ENCODE data around the gene KLHL6.
"Not testable (repeated sequence)": the region's sequence is repeated elsewhere in the genome, so short reads cannot be mapped to it uniquely, and the experiment has no call there.

Gene KLHL6

DNA sequence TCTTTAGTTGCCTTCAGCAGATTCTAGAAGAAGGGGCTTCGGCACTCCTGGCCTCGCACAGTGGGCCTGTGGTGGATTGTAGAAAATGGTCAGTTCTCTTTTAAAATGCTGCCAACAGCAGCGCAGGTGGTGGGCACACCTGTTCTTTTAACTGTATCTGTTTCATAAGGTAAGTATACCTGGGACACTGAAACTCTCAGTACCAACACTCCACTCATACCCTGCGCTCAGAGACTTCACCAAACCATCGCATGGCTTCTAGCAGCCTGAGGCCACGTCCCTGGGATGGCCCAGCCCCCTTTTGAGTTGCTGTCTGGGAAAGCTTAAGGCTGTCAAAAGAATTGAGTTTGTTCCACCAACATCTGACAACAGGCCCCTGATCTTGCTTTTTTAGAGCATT is 70.4 kb downstream of the KLHL6 start:
- DNase-seq (ENCODE audit: low read depth in 2 of 2), result no peak

GRCh38 chr3:183484431-183485075 is 71.0 kb downstream of the KLHL6 start:
- no peak for DNase-seq (ENCODE audit: low read depth in 2 of 2)

DNA sequence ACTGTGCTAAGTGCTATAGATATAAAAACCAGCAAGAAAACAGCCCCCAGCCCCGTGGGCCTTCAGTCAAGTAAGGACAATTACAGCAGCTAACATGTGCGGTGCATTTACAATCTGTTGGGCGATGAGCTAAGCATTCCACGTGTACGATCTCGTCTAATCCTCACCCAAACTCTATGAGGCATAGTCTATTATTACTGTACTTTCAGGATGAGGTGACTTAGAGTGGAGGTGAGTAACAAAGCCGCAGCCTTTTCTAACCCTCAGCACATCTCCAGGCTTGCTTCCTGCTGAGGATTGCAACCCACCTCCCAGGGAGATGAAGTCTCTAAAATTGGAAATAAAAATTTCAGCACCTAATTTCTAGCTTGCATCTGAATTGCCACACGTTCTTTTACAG is 73.9 kb downstream of the KLHL6 start:
- no peak for DNase-seq (ENCODE audit: low read depth in 2 of 2)

GRCh38 chr3:183478501-183478900 is 77.0 kb downstream of the KLHL6 start:
- DNase-seq (ENCODE audit: low read depth in 2 of 2), result no peak

DNA sequence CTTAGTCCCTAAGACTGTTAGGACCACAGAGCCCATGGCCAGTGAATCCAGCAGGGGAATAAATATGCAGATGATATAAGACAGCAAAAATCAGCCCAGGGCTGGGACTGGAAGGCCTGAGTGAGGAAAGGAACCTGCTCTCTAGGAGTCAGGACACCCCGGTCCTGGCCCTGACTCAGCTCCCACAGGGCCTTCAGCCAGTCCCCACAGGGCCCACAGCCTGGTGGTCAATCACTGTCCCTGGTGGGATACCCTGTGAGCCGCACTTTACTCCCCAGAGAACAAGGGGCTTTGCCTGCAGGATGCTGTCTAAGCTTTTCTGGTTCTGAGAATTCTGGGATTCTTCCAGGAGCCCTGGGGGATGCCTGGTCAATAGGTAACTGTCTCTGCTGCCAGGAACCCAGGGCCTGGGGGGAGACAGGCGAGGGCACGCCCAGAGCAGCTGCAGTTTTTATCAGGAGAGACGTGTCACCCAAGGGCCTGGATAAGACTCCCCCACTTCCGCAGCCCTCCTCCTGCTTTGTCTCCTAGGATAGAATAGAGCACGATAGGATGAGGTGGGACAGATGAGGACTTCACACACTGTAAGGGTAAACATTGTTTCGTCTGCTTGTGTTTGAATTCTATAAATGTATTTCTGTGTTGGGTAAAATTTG is 77.6 kb downstream of the KLHL6 start:
- no peak for DNase-seq (ENCODE audit: low read depth in 2 of 2)

- not testable (repeated sequence) for DNase-seq (ENCODE audit: low read depth in 2 of 2)
Observed at GRCh38 chr3:183475764-183476162, 79.7 kb downstream of the KLHL6 start.

- no peak for DNase-seq (ENCODE audit: low read depth in 2 of 2)
Observed at GRCh38 chr3:183475016-183475763, 80.3 kb downstream of the KLHL6 start.

GRCh38 chr3:183473969-183474368 is 81.5 kb downstream of the KLHL6 start:
- DNase-seq (ENCODE audit: low read depth in 2 of 2), result no peak

GRCh38 chr3:183472155-183472554 is 83.4 kb downstream of the KLHL6 start:
- no peak for DNase-seq (ENCODE audit: low read depth in 2 of 2)

GRCh38 chr3:183468424-183468823 is 87.1 kb downstream of the KLHL6 start:
- no peak for DNase-seq (ENCODE audit: low read depth in 2 of 2)

DNA sequence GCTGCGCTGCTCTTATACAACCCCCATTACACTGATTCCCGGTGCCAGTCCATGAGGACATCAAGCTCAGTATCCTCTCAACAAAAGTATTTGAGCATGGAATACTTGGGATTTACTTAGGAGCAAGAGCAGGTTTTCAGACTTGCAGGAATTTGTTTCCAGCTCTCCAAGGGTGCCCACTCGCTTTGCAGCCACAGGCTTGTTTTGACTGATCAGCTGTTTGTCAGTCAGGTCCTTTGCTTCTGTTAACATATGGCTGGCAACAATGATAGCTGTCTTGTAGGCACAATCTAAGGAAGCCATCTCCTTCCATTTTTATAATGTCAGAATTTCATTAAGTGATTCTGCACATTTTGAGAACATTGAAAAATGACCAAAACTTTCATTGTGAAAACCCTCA is 88.9 kb downstream of the KLHL6 start:
- DNase-seq (ENCODE audit: low read depth in 2 of 2), result no peak

DNA sequence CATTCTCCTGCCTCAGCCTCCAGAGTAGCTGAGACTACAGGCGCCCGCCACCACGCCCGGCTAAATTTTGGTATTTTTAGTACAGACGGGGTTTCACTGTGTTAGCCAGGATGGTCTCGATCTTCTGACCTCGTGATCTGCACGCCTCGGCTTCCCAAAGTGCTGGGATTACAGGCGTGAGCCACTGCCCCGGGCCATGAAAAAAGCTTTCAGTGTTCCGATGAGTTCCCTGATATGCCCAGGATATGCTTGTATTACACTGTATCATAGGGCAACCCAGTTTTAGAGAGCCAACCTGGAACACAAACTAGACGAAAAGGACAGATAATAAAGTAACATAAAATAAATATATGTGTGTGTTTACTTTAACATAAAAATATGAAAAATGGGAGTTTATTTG is 89.8 kb downstream of the KLHL6 start:
- not testable (repeated sequence) for DNase-seq (ENCODE audit: low read depth in 2 of 2)

GRCh38 chr3:183464480-183464879 is 91.0 kb downstream of the KLHL6 start:
- DNase-seq (ENCODE audit: low read depth in 2 of 2), result no peak

DNA sequence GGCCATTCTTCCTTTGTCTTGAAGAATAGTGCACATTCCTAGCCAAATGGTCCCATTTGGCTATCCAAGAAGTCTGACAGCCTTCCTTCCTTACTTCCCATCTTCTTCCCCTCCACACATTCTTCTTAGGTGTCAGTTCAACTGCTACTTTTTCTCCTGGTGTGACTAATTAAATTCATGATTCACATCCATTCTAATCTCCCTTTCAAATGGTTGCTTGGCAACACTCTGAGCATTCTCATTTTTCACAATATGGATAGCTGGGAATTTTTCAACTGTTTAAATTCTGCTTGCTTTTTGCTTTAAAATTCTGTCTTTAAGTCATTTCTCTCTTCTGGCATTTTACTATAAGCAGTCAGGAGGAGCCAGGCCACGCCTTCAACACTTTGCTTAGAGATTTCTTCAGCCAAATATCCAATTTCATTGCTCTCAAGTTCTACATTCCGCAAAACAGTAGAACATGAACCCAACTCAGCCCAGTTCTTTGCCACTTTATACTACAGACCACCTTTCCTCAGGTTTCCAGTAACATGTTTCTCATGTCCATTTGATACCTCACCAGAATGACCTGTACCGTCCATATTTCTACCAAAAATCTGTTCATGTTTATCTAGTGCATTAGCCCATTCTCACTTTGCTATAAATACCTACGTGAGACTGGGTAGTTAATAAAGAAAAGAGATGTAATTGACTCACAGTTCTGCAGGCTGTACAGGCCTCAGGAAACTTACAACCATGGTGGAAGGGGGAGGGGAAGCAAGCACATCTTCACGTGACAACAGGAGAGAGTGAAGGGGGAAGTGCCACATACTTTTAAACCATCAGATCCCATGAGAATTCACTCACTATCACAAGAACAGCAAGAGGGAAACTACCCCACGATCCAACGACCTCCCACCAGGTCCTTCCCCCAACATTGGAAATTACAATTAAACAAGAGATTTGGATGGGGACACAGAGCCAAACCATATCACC is 95.1 kb downstream of the KLHL6 start:
- no peak for DNase-seq (ENCODE audit: low read depth in 2 of 2)

GRCh38 chr3:183455089-183455488 is 100.4 kb downstream of the KLHL6 start:
- no peak for DNase-seq (ENCODE audit: low read depth in 2 of 2)

GRCh38 chr3:183454064-183454463 is 101.4 kb downstream of the KLHL6 start:
- DNase-seq (ENCODE audit: low read depth in 2 of 2), result no peak

- no peak for DNase-seq (ENCODE audit: low read depth in 2 of 2)
Observed at GRCh38 chr3:183449791-183450190, 105.7 kb downstream of the KLHL6 start.

DNA sequence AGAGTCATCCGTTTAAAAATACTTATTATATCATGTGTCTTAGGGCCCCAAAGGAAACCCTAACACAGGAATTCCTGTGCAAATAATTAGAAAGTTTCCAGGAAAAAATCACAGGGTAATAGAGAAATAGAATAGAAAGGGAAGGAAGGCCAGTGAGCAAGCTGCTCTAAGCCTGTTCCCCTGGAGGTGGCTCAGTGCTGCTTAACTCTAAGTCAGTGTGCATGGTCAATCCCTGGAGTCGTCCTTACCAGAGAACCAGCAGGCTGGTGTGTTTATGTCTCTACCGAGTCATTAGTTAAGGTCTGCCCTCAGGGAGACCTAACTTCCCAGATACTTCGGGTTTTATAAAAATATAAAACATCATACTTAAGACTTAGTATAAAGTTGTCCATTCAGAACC is 106.1 kb downstream of the KLHL6 start:
- DNase-seq (ENCODE audit: low read depth in 2 of 2), result no peak

DNA sequence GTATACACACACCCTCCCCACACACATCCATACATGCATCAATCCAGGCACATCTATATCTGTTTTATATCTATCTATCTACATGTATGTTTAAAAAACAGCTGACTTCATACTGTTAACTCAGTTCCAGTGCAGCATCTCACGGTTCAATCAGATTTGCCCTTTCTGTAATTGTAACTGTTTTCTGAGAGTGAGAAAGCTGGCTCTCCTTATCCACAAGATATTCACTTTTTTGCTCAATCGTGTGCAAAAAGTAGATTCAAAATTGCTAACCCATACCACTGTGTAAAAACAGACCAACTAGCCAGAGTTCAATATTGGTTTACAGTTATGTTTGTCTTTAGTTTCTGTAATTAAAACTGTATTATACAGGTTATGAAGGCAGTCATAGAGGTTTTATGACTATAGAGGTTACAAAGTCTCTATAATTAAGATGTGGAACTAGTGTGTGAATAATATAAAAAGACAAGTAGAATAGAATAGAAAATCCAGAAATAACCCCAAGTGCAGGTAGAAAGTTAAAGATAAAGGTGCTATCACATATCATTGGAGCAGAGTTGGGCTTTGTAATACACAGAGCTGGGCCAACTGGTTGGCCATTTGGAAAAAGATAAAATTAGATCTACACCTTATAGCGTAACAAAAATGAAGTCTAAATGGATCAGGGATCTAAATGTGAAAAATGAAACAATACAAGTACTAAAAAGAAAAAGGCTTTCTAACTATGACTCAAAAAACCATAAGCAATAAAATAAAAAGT is 107.0 kb downstream of the KLHL6 start:
- no peak for DNase-seq (ENCODE audit: low read depth in 2 of 2)

- DNase-seq (ENCODE audit: low read depth in 2 of 2), result peak; percentile 75 to 77
Observed at GRCh38 chr3:183447206-183448001, 108.1 kb downstream of the KLHL6 start.

Data from fibroblast of skin of left quadriceps (primary cell).